Aorta (tissue), 5 donors: ENCODE results near the gene EIPR1. TPM values are rescaled to one million over a fixed set of nuclear protein-coding genes. Genes with fewer than 3 reads are reported as not detected.

Experiments used
- ATAC-seq: fragments of 200-7000 bp; cut with Tn5 transposase; one replicate; pipeline ENCODE4 v1.9.1; 2022; ENCODE audit warnings: moderate library complexity; ENCODE audit not compliant: low FRiP score
- DNase-seq, 2 donors: peaks; one replicate each; pipeline ENCODE4 v3.0.0-alpha.2; 2020
- H3K27ac ChIP-seq, 2 donors: one replicate each; pipeline ENCODE4 v1.5.1; 2013; ENCODE audit warnings: low read length in 2 of 2, mild to moderate bottlenecking in 2 of 2, moderate library complexity in 2 of 2, control low read depth in 1 of 2, inconsistent platforms in 1 of 2, low read depth in 1 of 2
- H3K27me3 ChIP-seq, 2 donors: one replicate each; pipeline ENCODE4 v1.6.1; 2013; ENCODE audit warnings: control low read depth in 1 of 2, low read length in 1 of 2, mild to moderate bottlenecking in 1 of 2, moderate library complexity in 1 of 2; ENCODE audit not compliant: insufficient read depth in 2 of 2, control insufficient read depth in 1 of 2
- H3K36me3 ChIP-seq, 2 donors: one replicate each; pipeline ENCODE4 v1.6.1; 2013; ENCODE audit warnings: control low read depth in 1 of 2, low read length in 1 of 2, mild to moderate bottlenecking in 1 of 2; ENCODE audit not compliant: insufficient read depth in 2 of 2, control insufficient read depth in 1 of 2
- H3K4me1 ChIP-seq, 2 donors: one replicate each; pipeline ENCODE4 v1.6.1; 2013; ENCODE audit warnings: low read length in 2 of 2, control low read depth in 1 of 2, mild to moderate bottlenecking in 1 of 2, moderate library complexity in 1 of 2; ENCODE audit not compliant: insufficient read depth in 2 of 2, control insufficient read depth in 1 of 2
- H3K4me3 ChIP-seq, 2 donors: one replicate each; pipeline ENCODE4 v1.5.1; 2013; ENCODE audit warnings: low read length in 2 of 2, control low read depth in 1 of 2, mild to moderate bottlenecking in 1 of 2
- H3K9me3 ChIP-seq: one replicate; pipeline ENCODE4 v1.6.1; 2013; ENCODE audit warnings: mild to moderate bottlenecking, low read length; ENCODE audit not compliant: control insufficient read depth
- WGBS, 2 donors: extraction: QIAGEN DNeasy Blood & Tissue Kit; methylation state at CpG; one replicate each; pipeline ENCODE4 v1.1.7; 2013; 5-methylcytosine and 5-hydroxymethylcytosine counted together
- intact Hi-C, 2 donors: fragments of 100-400 bp; cut with DNase I; formaldehyde crosslinking; loops; one replicate each; pipeline versions ENCODE4 v1.14.2 to v1.15.0; 2022
- polyA plus RNA-seq, 2 donors: library from polyadenylated mRNA; stranded (reverse); fragments of 200-250 nt; gene quantifications; one replicate each; pipeline ENCODE4 v1.2.3, GENCODE V29; 2013
- total RNA-seq, 2 donors: library from RNA; stranded (reverse); fragmentation: NEBNext Ultra II Directional; extraction: Animal tissue kit (Norgen Biotek cat#: 25700); gene quantifications; one replicate each; pipeline ENCODE4 v1.2.1, GENCODE V29; 2021
- donor health status: healthy with polysubstance abuse.
- donor health status: Bipolar disorder and iron deficiency.
- donor health status: DM: no; HTN: no; CAD: no.
- donor health status: DM: no; HTN: no; CAD: no.
- donor health status: DM: yes; HTN: yes; CAD: no.

Gene EIPR1
- total and polyA plus RNA-seq, 4 donors, result 9.7 to 13.7 (median 10.0) TPM

DNA sequence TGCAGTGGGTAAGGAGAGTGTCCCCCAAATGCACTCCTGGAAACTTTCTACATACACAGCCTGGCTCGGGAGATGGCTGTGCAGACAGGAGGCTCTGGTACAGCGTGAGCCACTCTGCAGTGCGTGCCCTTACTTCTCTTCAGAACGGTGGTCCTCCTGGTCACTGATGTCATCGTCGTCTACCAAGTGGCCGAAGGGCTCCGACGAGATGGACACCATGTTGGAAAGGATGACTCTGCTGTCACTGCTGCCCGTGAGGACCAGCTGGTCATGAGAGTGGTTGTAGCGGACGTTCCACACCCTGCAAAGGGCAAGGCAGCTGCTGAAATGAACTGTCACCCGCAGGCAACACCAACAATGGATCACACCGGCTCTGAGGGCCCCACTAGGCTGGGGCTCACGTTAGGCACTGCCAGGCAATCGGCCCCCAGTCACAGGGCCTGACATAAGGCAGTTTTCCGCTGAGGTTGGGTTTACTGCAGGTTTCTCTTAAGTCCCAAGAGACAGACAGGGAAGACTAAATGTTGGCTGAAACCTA, 185.3 kb downstream of the EIPR1 start:
- H3K9me3 ChIP-seq, result no peaks in the 10 kb centered on the region
- WGBS, 2 donors, result 96% methylated on average over 17 of the region's 17 CpGs
- H3K4me1 ChIP-seq, result no peaks in the 10 kb centered on the region
- DNase-seq (peak; percentile 21 to 64), ATAC-seq (no peak)
- peaks cover 3 to 7% of the 10 kb centered on the region in 2 donors for H3K36me3 ChIP-seq
- intact Hi-C loops, result no loop called here
- H3K4me3 ChIP-seq, result no peak overlapping the region
- no peaks in the 10 kb centered on the region for H3K27me3 ChIP-seq
- no peak overlapping the region for H3K27ac ChIP-seq

DNA sequence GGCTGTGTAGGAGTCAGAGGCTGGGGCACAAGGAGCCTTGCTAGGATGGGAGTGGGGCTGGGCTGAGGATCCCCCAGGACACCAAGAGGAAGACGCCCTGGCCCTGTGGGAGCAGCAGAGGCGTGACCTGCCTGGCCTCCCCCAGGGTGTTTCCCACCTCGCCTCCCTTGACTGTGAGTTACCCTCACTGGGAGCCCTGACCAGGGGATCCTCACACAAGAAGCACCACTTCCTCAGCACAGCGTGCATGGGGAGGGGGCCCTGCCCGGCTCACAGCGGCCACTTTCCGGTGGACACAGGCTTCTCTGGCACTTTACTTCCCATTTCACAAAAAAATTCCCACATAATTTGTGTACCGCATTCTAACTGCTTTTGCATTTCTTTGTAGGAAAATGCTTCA, 187.7 kb downstream of the EIPR1 start:
- H3K4me3 ChIP-seq, result no peak overlapping the region
- no peak overlapping the region for H3K27ac ChIP-seq
- peak in 1 of 2 donors; percentile 30 for DNase-seq
- H3K27me3 ChIP-seq, result no peaks in the 10 kb centered on the region
- no peaks in the 10 kb centered on the region for H3K9me3 ChIP-seq
- intact Hi-C loops, result no loop called here
- ATAC-seq, result no peak
- H3K4me1 ChIP-seq, result no peaks in the 10 kb centered on the region
- H3K36me3 ChIP-seq, result peaks cover 3% of the 10 kb centered on the region in 2 donors
- WGBS, 2 donors, result 89 to 98% methylated on average over 8 of the region's 8 CpGs

DNA sequence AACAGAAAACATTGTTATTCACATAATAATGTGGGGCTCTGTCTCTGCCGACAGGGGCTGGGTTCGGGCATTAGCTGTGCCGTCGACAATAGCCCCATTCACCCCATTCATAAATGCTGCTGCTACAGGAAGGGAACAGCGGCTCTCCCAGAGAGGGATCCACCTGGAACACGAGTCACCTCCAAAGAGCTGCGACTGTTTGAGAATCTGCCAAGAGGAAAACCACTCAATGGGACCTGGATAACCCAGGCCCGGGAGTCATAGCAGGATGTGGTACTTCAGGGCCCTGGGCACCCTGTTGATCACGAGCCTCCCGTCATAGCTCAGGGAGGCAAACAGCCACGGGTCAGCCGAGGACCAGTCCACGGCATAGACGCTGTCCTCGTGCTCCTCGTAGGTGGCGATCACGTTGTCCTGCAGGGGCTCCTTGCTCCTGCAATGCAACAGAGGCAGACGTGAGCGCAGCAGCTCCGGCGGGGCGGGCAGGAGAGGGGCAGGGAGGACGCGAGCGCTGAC, 188.5 kb downstream of the EIPR1 start:
- no peaks in the 10 kb centered on the region for H3K9me3 ChIP-seq
- no peaks in the 10 kb centered on the region for H3K4me1 ChIP-seq
- intact Hi-C loops, result no loop called here
- DNase-seq, result peak in 1 of 2 donors; percentile 36
- WGBS, 2 donors, result 91 to 92% methylated on average over 26 of the region's 26 CpGs
- no peak overlapping the region for H3K4me3 ChIP-seq
- no peak for ATAC-seq
- peaks cover 0 to 3% of the 10 kb centered on the region in 2 donors for H3K36me3 ChIP-seq
- H3K27me3 ChIP-seq, result no peaks in the 10 kb centered on the region
- no peak overlapping the region for H3K27ac ChIP-seq

DNA sequence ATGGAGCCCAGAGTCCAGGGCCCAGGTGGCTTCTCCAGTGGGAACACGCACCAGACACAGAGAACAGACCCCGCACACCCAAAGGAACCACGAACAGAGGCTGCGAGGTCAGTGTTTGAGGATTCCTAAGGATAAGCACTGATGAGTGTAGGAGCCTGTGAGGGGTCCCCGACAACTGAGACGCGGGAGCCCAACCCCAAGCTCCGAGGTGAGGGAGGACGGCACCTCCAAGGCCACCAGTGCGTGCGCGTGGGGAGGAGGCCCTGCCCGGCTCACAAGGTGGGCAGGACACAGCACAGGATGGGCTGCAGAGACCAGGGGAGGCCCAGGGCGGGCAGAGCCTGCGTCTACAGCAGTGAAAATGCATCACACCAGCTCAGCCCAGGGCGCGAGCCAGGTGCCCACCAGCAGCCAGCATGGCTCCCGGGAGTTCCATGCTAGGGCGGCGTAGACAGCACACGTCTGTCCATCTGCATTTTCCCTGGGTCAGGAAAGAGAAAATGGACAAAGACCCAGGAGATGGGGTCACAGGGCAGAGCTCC, 189.1 kb downstream of the EIPR1 start:
- ATAC-seq, result no peak
- intact Hi-C loops, result no loop called here

DNA sequence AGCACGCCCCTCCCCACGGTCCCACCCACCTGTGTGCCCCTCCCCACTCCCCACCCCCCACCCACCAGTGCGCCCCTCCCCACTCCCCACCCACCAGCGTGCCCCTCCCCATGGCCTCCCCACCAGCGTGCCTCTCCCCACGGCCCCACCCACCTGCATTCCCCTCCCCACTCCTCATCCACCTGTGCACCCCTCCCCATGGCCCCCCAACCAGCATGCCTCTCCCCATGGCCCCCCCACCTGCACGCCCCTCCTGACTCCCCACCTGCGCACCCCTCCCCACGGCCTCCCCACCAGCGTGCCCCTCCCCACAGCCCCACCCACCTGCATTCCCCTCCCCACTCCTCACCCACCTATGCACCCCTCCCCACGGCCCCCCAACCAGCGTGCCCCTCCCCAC, 190.2 kb downstream of the EIPR1 start:
- DNase-seq (peak in 1 of 2 donors; percentile 21), ATAC-seq (no peak)
- no peak overlapping the region for H3K27ac ChIP-seq
- no peak overlapping the region for H3K4me3 ChIP-seq
- intact Hi-C loops, result no loop called here
- H3K4me1 ChIP-seq, result no peaks in the 10 kb centered on the region
- no peaks in the 10 kb centered on the region for H3K36me3 ChIP-seq
- H3K27me3 ChIP-seq, result no peaks in the 10 kb centered on the region
- no peaks in the 10 kb centered on the region for H3K9me3 ChIP-seq
- WGBS, 2 donors, result 92 to 94% methylated on average over 8 to 12 of the region's 12 CpGs

More for the DNA sequence above, 189.1 kb downstream of the EIPR1 start:
- peaks cover 0 to 3% of the 10 kb centered on the region in 2 donors for H3K36me3 ChIP-seq
- no peaks in the 10 kb centered on the region for H3K9me3 ChIP-seq
- 96 to 97% methylated on average over 21 of the region's 21 CpGs for WGBS, 2 donors
- no peaks in the 10 kb centered on the region for H3K4me1 ChIP-seq
- no peak overlapping the region for H3K4me3 ChIP-seq
- no peaks in the 10 kb centered on the region for H3K27me3 ChIP-seq
- peak; percentile 22 to 45 for DNase-seq
- no peak overlapping the region for H3K27ac ChIP-seq

DNA sequence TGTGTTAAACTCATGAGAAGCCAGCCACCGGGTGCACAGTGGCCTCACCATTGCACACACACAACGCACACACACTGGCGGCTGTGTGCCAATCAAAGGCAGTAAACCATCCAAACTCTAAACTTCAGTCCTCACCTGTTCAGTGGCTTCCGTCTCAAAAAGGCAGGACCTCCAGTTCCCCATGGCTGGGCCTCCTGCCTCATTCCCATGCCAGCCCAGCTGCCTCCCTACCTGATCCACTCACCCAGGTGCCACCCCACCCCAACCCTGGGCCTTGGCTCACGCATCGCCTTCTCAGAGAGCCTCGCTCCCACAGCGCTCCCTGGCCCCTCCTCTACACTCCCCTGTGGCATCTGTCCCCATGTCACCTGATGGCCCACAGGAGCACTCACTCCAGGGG, 190.9 kb downstream of the EIPR1 start:
- intact Hi-C loops, result no loop called here
- Histone ChIP-seq H3K27me3 (no peaks in the 10 kb centered on the region), H3K36me3 (no peaks in the 10 kb centered on the region), H3K27ac (no peak overlapping the region), H3K9me3 (no peaks in the 10 kb centered on the region), H3K4me3 (no peak overlapping the region), H3K4me1 (no peaks in the 10 kb centered on the region)
- no peak for ATAC-seq
- WGBS, 2 donors, result 89 to 97% methylated on average over 8 of the region's 8 CpGs
- DNase-seq, result peak; percentile 31 to 60

DNA sequence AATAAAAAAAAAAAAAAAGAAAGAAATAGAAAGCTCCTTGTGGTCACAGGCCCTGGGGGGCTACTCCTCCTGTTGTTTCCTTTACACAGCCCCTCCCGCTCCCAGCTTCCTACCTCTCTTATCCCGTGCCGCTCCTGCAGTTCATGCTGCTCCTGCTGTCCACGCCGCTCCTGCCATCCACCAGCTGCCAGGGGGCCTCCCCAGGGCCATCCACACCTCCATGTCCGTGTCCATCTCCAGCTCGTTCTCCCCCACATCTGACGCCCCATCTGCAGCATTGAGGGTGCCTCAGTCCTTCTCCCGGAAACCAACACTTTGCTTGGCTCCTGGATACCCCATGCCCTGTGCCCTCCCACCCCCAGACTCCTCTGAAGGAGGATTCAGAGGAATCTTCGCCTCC, 191.7 kb downstream of the EIPR1 start:
- Histone ChIP-seq H3K4me3 (no peak overlapping the region), H3K4me1 (no peaks in the 10 kb centered on the region), H3K27ac (no peak overlapping the region), H3K27me3 (no peaks in the 10 kb centered on the region), H3K9me3 (no peaks in the 10 kb centered on the region), H3K36me3 (no peaks in the 10 kb centered on the region)
- DNase-seq (peak in 1 of 2 donors; percentile 49), ATAC-seq (no peak)
- 97 to 98% methylated on average over 10 of the region's 10 CpGs for WGBS, 2 donors
- intact Hi-C loops, result no loop called here

DNA sequence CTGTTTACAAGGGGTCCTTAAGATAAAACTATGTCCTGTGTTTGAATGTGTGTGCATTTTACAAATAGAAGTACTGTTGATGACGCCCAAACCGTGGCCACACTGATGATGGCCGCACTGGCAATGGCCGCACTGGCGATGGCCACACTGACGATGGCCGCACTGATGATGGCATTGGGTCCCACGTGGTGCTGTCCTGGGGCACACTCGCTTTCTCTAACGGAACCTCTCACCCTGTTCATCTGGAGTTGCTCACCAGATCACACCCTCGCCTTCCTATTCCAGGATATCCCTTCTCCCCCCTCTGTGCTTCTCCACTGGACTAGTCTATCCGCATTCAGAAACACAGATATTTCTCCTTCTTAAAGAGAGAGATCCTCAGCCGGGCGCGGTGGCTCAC, 192.4 kb downstream of the EIPR1 start:
- ATAC-seq (no peak), DNase-seq (peak in 1 of 2 donors; percentile 67)
- 92% methylated on average over 15 of the region's 15 CpGs for WGBS, 2 donors

DNA sequence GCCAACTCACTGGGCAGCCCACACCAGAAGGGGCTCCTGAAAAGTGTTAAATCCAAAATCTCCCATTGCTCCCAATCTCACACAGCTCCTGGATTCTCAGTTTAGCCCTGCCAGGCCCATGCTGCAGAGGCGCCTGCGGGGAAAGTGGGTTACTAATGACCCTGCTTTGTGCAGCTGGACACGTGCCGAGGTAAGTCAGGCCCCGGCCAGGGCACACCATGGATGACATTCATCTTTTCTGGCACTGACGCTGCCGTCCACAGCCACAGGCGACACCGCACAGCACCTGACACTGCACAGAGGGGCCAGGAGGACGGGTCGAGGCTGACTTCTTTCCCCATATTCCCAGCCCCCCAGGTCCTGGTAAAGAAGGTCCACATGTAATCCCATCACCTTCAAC, 193.5 kb downstream of the EIPR1 start:
- H3K4me1 ChIP-seq, result no peaks in the 10 kb centered on the region
- H3K9me3 ChIP-seq, result no peaks in the 10 kb centered on the region
- no peaks in the 10 kb centered on the region for H3K36me3 ChIP-seq
- WGBS, 2 donors, result 95 to 96% methylated on average over 11 of the region's 11 CpGs
- DNase-seq, result peak in 1 of 2 donors; percentile 62
- no peak for ATAC-seq
- intact Hi-C loops, result no loop called here
- H3K27me3 ChIP-seq, result no peaks in the 10 kb centered on the region
- no peak overlapping the region for H3K27ac ChIP-seq
- H3K4me3 ChIP-seq, result no peak overlapping the region

More for the DNA sequence above, 192.4 kb downstream of the EIPR1 start:
- Histone ChIP-seq H3K36me3 (no peaks in the 10 kb centered on the region), H3K4me1 (no peaks in the 10 kb centered on the region), H3K27ac (no peak overlapping the region), H3K27me3 (no peaks in the 10 kb centered on the region), H3K4me3 (no peak overlapping the region), H3K9me3 (no peaks in the 10 kb centered on the region)
- intact Hi-C loops, result no loop called here
